Measurements from ENCODE around the gene JAZF1.

DNA sequence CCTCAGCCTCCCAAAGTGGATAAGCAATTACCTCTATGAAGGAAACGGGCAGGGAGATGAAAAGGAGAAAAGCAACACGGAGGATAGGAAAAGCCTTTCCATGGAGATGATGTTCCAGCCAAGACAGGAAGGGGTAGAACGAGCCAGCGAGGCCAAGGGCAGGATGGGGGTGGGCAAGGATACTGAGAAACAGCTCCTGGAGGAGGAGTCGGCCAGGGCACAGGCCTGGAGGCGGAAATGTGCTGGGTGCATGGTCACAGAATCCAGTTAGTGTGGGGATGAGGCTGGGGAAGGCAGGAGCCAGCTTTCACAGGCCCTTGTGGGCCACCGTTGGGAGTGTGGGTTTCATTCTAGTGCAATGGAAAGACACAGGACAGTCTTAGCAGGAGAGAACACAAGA, 162.6 kb downstream of the JAZF1 start:
- no peak for TF ChIP-seq CTCF (IDR thresholded peaks at IDR 0.05)
- no peak for TF ChIP-seq EZH2 (IDR thresholded peaks at IDR 0.05; ENCODE audit: borderline replicate concordance, insufficient read depth, low read depth, low read length, poor library complexity, severe bottlenecking)

Data from B cell (primary cell).